HG02642 (cell line): Measurements from ENCODE around the gene SPINT1.

Source experiments
- ATAC-seq: cut with Tn5 transposase; IDR thresholded peaks from one replicate; pipeline ENCODE4 v1.9.1; 2021; ENCODE audit warnings: mild to moderate bottlenecking; ENCODE audit not compliant: unreplicated experiment, poor library complexity

SPINT1 gene

DNA sequence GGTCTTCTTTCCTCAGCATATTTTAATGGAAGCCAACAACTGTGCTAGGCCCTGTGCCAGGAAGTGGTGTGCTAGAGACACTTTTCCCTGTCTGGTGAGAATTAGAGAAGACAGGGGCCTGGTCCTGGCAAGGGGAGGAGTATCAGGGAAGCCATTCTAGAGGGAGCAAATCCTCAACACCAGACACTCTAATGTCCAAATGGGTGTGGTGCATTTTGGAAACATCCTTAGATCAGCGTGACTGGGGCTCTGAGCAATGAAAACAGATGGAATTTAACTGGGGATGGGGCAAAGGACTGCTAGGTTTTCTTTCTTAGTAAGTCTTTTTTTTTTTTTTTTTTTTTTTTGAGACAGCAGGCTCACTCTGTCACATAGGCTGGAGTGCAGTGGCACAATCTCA is 42.7 kb downstream of the SPINT1 start:
- no peak for ATAC-seq

DNA sequence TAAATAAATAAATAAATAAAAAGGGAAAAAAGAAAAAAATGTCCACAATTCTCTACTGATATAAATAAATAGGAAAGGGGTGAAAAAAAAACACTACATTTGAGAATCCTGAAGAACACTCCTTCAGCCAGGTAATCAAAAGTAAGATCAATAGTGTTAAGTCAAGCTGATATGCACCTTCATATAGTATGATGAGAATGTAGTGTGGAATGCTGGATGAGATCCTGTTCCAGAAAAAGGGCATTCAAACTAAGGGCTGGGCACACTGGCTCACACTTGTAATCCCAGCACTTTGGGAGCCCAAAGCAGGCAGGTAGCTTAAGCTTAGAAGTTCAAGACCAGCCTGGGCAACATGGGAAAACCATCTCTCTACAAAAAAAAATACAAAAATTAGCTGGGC is 45.3 kb downstream of the SPINT1 start:
- ATAC-seq: no peak

GRCh38 chr15:40891138-40891537 is 47.3 kb downstream of the SPINT1 start:
- no peak for ATAC-seq

GRCh38 chr15:40891810-40892446 is 48.1 kb downstream of the SPINT1 start:
- ATAC-seq: no peak

DNA sequence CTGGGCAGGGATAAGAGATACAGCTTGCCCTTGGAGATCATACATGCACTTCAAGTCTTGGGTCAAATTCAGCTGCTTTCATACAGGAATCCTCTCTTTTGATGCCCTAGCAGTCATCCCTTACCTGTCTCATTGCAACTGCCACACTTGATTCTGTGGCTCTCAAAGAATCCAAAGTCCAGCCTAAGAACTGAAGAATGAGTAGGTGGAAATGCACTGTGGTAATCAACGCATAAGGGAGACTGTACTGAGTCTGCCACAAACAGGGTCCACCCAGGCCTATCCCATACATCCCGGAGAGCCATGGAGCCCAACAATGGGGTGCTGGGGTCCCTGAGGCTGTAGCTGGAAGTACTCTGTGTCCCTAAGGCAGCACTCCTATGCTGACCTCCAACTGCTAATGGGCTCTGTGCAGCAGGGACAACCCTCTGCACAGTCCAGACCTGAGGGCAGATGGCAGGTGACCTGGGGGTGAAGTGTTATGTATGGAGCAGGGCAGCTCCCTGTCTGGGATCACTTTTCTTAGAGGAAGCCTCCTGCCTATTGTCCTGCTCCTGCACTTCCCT is 48.7 kb downstream of the SPINT1 start:
- ATAC-seq: no peak

DNA sequence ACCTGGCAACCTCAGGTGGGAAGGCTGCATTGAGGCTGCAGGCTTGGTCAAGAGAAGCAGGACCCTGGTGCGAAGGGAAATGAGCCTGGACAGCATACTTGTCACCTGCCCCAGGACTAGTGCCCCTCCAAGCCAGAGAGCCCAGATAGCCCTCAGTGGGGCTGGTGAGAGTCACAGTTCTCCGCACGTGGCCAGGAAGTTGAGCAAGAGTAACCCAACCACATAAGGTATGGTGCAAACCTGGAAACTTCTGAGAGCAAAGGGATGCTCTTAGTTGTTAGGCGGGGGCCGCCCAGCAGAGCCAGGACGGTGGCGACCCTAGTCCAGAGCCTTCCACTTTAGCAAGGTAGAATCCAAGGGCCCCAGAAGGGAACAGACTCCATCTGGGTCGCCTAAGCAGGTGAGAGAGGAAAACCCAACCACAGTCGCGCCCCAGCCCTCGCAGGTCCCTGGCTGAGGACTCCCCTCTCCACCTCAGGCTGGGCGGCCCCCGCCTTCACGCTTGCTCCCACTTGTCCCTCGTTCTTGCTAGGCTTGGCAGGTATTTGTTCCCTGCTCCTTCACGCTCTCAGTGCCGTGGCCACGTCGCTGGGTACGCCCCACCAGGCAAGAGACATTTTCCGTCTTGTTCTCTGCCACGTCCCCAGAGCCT is 49.3 kb downstream of the SPINT1 start:
- ATAC-seq: no peak

GRCh38 chr15:40893733-40894680 is 50.2 kb downstream of the SPINT1 start, which contains the start of gene VPS18:
Gene VPS18 (plus strand): TSS chr15:40894450. CDS start chr15:40894769, 319 bp downstream.
- peak; percentile 90 for ATAC-seq

GRCh38 chr15:40894681-40895448 is 51.0 kb downstream of the SPINT1 start:
- peak; percentile 35 for ATAC-seq

- ATAC-seq: no peak
Measured at GRCh38 chr15:40899536-40900207, 55.8 kb downstream of the SPINT1 start.

DNA sequence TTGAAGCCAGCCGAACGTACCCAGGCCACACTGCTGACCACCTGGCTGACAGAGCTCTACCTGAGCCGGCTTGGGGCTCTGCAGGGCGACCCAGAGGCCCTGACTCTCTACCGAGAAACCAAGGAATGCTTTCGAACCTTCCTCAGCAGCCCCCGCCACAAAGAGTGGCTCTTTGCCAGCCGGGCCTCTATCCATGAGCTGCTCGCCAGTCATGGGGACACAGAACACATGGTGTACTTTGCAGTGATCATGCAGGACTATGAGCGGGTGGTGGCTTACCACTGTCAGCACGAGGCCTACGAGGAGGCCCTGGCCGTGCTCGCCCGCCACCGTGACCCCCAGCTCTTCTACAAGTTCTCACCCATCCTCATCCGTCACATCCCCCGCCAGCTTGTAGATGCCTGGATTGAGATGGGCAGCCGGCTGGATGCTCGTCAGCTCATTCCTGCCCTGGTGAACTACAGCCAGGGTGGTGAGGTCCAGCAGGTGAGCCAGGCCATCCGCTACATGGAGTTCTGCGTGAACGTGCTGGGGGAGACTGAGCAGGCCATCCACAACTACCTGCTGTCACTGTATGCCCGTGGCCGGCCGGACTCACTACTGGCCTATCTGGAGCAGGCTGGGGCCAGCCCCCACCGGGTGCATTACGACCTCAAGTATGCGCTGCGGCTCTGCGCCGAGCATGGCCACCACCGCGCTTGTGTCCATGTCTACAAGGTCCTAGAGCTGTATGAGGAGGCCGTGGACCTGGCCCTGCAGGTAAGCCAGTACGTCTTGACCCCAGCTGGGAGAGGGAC is 56.6 kb downstream of the SPINT1 start:
- no peak for ATAC-seq

DNA sequence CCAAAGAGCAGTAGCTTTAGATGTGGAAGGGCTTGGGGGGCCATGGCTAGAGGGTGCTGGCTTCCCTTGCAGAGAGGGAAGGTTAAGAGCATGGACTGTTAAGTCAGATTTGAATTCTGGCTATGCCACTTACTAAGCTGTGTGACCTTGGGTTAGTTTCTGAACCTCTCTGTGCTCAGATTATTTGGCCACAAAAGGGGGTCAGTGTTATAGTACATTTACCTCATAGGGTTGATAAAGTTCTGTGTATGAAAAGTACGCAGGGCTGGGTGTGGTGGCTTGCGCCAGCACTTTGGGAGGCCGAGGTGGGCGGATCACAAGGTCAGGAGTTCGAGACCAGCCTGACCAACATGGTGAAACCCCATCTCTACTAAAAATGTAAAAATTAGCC is 57.2 kb downstream of the SPINT1 start:
- ATAC-seq: no peak

DNA sequence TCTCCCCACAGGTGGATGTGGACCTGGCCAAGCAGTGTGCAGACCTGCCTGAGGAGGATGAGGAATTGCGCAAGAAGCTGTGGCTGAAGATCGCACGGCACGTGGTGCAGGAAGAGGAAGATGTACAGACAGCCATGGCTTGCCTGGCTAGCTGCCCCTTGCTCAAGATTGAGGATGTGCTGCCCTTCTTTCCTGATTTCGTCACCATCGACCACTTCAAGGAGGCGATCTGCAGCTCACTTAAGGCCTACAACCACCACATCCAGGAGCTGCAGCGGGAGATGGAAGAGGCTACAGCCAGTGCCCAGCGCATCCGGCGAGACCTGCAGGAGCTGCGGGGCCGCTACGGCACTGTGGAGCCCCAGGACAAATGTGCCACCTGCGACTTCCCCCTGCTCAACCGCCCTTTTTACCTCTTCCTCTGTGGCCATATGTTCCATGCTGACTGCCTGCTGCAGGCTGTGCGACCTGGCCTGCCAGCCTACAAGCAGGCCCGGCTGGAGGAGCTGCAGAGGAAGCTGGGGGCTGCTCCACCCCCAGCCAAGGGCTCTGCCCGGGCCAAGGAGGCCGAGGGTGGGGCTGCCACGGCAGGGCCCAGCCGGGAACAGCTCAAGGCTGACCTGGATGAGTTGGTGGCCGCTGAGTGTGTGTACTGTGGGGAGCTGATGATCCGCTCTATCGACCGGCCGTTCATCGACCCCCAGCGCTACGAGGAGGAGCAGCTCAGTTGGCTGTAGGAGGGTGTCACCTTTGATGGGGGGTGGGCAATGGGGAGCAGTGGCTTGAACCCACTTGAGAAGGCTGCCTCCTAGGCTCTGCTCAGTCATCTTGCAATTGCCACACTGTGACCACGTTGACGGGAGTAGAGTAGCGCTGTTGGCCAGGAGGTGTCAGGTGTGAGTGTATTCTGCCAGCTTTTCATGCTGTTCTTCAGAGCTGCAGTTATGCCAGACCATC is 59.0 kb downstream of the SPINT1 start:
- ATAC-seq: no peak

DNA sequence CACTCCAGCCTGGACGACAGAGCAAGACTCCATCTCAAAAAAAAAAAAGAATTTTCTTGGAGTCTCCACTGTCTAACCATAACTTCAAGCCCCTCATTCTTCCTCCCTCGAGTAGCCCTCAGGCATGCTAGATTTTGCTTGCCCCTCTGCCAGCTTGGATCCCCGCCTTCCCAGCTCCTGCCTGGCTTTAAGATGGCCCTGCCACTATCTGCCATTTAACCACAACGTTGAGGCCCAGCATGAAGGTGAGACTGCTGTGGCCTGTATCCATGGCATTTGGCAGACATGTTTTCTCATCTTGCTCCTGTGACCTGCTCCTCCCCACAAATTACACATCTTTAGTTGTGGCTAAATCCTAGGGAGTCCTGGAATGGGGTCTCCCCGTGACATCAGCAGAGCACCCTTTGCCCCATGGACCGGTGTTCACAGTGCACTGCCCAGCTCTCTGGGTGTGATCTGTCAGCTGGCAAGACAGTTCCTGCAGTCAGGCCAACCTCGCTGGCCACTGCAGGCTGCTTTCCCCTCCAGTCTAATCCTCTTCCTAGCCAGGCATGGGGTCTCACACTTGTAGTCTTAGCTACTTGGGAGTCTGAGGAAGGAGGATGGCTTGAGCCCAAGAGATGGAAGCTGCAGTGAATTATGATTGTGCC is 60.8 kb downstream of the SPINT1 start:
- no peak for ATAC-seq

GRCh38 chr15:40906091-40906990 is 62.5 kb downstream of the SPINT1 start:
- peak; percentile 62 for ATAC-seq

GRCh38 chr15:40906991-40907802 is 63.3 kb downstream of the SPINT1 start:
- peak; percentile 14 for ATAC-seq
